ENCODE results near the gene VEZT.
"Not testable (repeated sequence)": the region's sequence is repeated elsewhere in the genome, so short reads cannot be mapped to it uniquely, and the experiment has no call there.

VEZT gene

GRCh38 chr12:95235621-95236020, 18.0 kb downstream of the VEZT start:
- not testable (repeated sequence) for H4K91ac ChIP-seq (ENCODE audit: low read depth, low read length); H3K18ac ChIP-seq (ENCODE audit: low read length); DNase-seq; H3K79me2 ChIP-seq (ENCODE audit: control insufficient read depth, insufficient read depth, low read length, poor library complexity); H3K27ac ChIP-seq (ENCODE audit: low read depth, low read length); H3K27me3 ChIP-seq (ENCODE audit: insufficient read depth, low read length); H3K4me1 ChIP-seq (ENCODE audit: control insufficient read depth in 1 of 2, insufficient read depth in 2 of 2, low read length in 2 of 2); H3K14ac ChIP-seq (ENCODE audit: low read length); H4K8ac ChIP-seq (ENCODE audit: low read depth, low read length); H2AFZ ChIP-seq (ENCODE audit: insufficient read depth, low read length, poor library complexity); H3K4ac ChIP-seq (ENCODE audit: low read depth, low read length); H3K79me1 ChIP-seq (ENCODE audit: low read length); H3K4me3 ChIP-seq (ENCODE audit: low read depth, low read length); H3K36me3 ChIP-seq (ENCODE audit: control insufficient read depth in 1 of 2, insufficient read depth in 2 of 2, low read length in 2 of 2); H3K4me2 ChIP-seq (ENCODE audit: low read length); H2BK120ac ChIP-seq (ENCODE audit: insufficient read depth, low read length, poor library complexity); H4K12ac ChIP-seq (ENCODE audit: low read depth, low read length); H2BK5ac ChIP-seq (ENCODE audit: low read depth, low read length, poor library complexity); H3K9me3 ChIP-seq (ENCODE audit: insufficient read depth, low read depth, low read length); H2BK12ac ChIP-seq (ENCODE audit: low read length); H3K23ac ChIP-seq (ENCODE audit: low read length); H3K9ac ChIP-seq (ENCODE audit: low read length); H2AK5ac ChIP-seq (ENCODE audit: low read length)
- no CpG with 5 or more reads among the region's 31 CpGs for WGBS (ENCODE audit: extremely low coverage, insufficient coverage, insufficient read length)

GRCh38 chr12:95237315-95237714, 19.7 kb downstream of the VEZT start:
- H2BK12ac ChIP-seq (ENCODE audit: low read length): no peak overlapping the region
- peaks cover 8% of the 10 kb centered on the region for H3K79me2 ChIP-seq (ENCODE audit: control insufficient read depth, insufficient read depth, low read length, poor library complexity)
- no peak overlapping the region for H3K23ac ChIP-seq (ENCODE audit: low read length)
- H3K18ac ChIP-seq (ENCODE audit: low read length): no peak overlapping the region
- H3K9ac ChIP-seq (ENCODE audit: low read length): no peak overlapping the region
- no peak overlapping the region for H4K91ac ChIP-seq (ENCODE audit: low read depth, low read length)
- H4K8ac ChIP-seq (ENCODE audit: low read depth, low read length): no peak overlapping the region
- no peak overlapping the region for H4K12ac ChIP-seq (ENCODE audit: low read depth, low read length)
- no peak overlapping the region for H2BK5ac ChIP-seq (ENCODE audit: low read depth, low read length, poor library complexity)
- peaks cover under 1 to 4% of the 10 kb centered on the region in 2 experiments for H3K36me3 ChIP-seq (ENCODE audit: control insufficient read depth in 1 of 2, insufficient read depth in 2 of 2, low read length in 2 of 2)
- no peak overlapping the region for H2AK5ac ChIP-seq (ENCODE audit: low read length)
- no peaks in the 10 kb centered on the region for H3K27me3 ChIP-seq (ENCODE audit: insufficient read depth, low read length)
- H3K27ac ChIP-seq (ENCODE audit: low read depth, low read length): no peak overlapping the region
- WGBS (ENCODE audit: extremely low coverage, insufficient coverage, insufficient read length): no CpG with 5 or more reads among the region's 1 CpG
- no peak overlapping the region for H3K14ac ChIP-seq (ENCODE audit: low read length)
- H3K4me2 ChIP-seq (ENCODE audit: low read length): no peak overlapping the region
- DNase-seq: no peak
- H2AFZ ChIP-seq (ENCODE audit: insufficient read depth, low read length, poor library complexity): no peak overlapping the region
- H3K4me1 ChIP-seq (ENCODE audit: control insufficient read depth in 1 of 2, insufficient read depth in 2 of 2, low read length in 2 of 2): peaks cover 0 to 2% of the 10 kb centered on the region in 2 experiments
- no peak overlapping the region for H3K4ac ChIP-seq (ENCODE audit: low read depth, low read length)
- no peaks in the 10 kb centered on the region for H3K79me1 ChIP-seq (ENCODE audit: low read length)
- H3K9me3 ChIP-seq (ENCODE audit: insufficient read depth, low read depth, low read length): no peaks in the 10 kb centered on the region
- H2BK120ac ChIP-seq (ENCODE audit: insufficient read depth, low read length, poor library complexity): no peak overlapping the region
- no peak overlapping the region for H3K4me3 ChIP-seq (ENCODE audit: low read depth, low read length)

GRCh38 chr12:95238150-95238549, 20.5 kb downstream of the VEZT start:
- no peak overlapping the region for H4K91ac ChIP-seq (ENCODE audit: low read depth, low read length)
- H2AK5ac ChIP-seq (ENCODE audit: low read length): no peak overlapping the region
- H3K9ac ChIP-seq (ENCODE audit: low read length): no peak overlapping the region
- no peak overlapping the region for H3K4ac ChIP-seq (ENCODE audit: low read depth, low read length)
- H2AFZ ChIP-seq (ENCODE audit: insufficient read depth, low read length, poor library complexity): no peak overlapping the region
- H3K4me3 ChIP-seq (ENCODE audit: low read depth, low read length): no peak overlapping the region
- no peak overlapping the region for H3K18ac ChIP-seq (ENCODE audit: low read length)
- no peak overlapping the region for H3K23ac ChIP-seq (ENCODE audit: low read length)
- no CpG with 5 or more reads among the region's 1 CpG for WGBS (ENCODE audit: extremely low coverage, insufficient coverage, insufficient read length)
- peaks cover 4 to 10% of the 10 kb centered on the region in 2 experiments for H3K36me3 ChIP-seq (ENCODE audit: control insufficient read depth in 1 of 2, insufficient read depth in 2 of 2, low read length in 2 of 2)
- no peak overlapping the region for H2BK12ac ChIP-seq (ENCODE audit: low read length)
- no peak for DNase-seq
- H3K9me3 ChIP-seq (ENCODE audit: insufficient read depth, low read depth, low read length): no peaks in the 10 kb centered on the region
- peaks cover 0 to 2% of the 10 kb centered on the region in 2 experiments for H3K4me1 ChIP-seq (ENCODE audit: control insufficient read depth in 1 of 2, insufficient read depth in 2 of 2, low read length in 2 of 2)
- no peak overlapping the region for H3K14ac ChIP-seq (ENCODE audit: low read length)
- no peak overlapping the region for H2BK5ac ChIP-seq (ENCODE audit: low read depth, low read length, poor library complexity)
- H3K4me2 ChIP-seq (ENCODE audit: low read length): no peak overlapping the region
- no peak overlapping the region for H2BK120ac ChIP-seq (ENCODE audit: insufficient read depth, low read length, poor library complexity)
- H3K79me2 ChIP-seq (ENCODE audit: control insufficient read depth, insufficient read depth, low read length, poor library complexity): peaks cover 8% of the 10 kb centered on the region
- H3K27me3 ChIP-seq (ENCODE audit: insufficient read depth, low read length): no peaks in the 10 kb centered on the region
- no peak overlapping the region for H3K27ac ChIP-seq (ENCODE audit: low read depth, low read length)
- no peaks in the 10 kb centered on the region for H3K79me1 ChIP-seq (ENCODE audit: low read length)
- no peak overlapping the region for H4K12ac ChIP-seq (ENCODE audit: low read depth, low read length)
- no peak overlapping the region for H4K8ac ChIP-seq (ENCODE audit: low read depth, low read length)

- Histone ChIP-seq H3K27ac (ENCODE audit: low read depth, low read length) (no peak overlapping the region), H3K36me3 (ENCODE audit: control insufficient read depth in 1 of 2, insufficient read depth in 2 of 2, low read length in 2 of 2) (peaks cover 4 to 12% of the 10 kb centered on the region in 2 experiments), H4K12ac (ENCODE audit: low read depth, low read length) (no peak overlapping the region), H3K23ac (ENCODE audit: low read length) (no peak overlapping the region), H3K79me2 (ENCODE audit: control insufficient read depth, insufficient read depth, low read length, poor library complexity) (peaks cover 10% of the 10 kb centered on the region), H3K4me3 (ENCODE audit: low read depth, low read length) (no peak overlapping the region), H3K27me3 (ENCODE audit: insufficient read depth, low read length) (no peaks in the 10 kb centered on the region), H3K4me2 (ENCODE audit: low read length) (no peak overlapping the region), H4K91ac (ENCODE audit: low read depth, low read length) (no peak overlapping the region), H2BK120ac (ENCODE audit: insufficient read depth, low read length, poor library complexity) (no peak overlapping the region), H4K8ac (ENCODE audit: low read depth, low read length) (no peak overlapping the region), H2AK5ac (ENCODE audit: low read length) (no peak overlapping the region), H3K4ac (ENCODE audit: low read depth, low read length) (peak overlapping the region; percentile 46), H3K14ac (ENCODE audit: low read length) (no peak overlapping the region), H2BK5ac (ENCODE audit: low read depth, low read length, poor library complexity) (no peak overlapping the region), H3K79me1 (ENCODE audit: low read length) (no peaks in the 10 kb centered on the region), H3K9ac (ENCODE audit: low read length) (no peak overlapping the region), H3K4me1 (ENCODE audit: control insufficient read depth in 1 of 2, insufficient read depth in 2 of 2, low read length in 2 of 2) (peaks cover 0 to 2% of the 10 kb centered on the region in 2 experiments), H2BK12ac (ENCODE audit: low read length) (no peak overlapping the region), H2AFZ (ENCODE audit: insufficient read depth, low read length, poor library complexity) (no peak overlapping the region), H3K18ac (ENCODE audit: low read length) (no peak overlapping the region), H3K9me3 (ENCODE audit: insufficient read depth, low read depth, low read length) (no peaks in the 10 kb centered on the region)
- no peak for DNase-seq
Observed at GRCh38 chr12:95239216-95239615, 21.6 kb downstream of the VEZT start.
